GM21390 (cell line): Measurements from ENCODE around the gene ACAT1.
"Not testable (repeated sequence)": the region's sequence is repeated elsewhere in the genome, so short reads cannot be mapped to it uniquely, and the experiment has no call there.

Experiments used
- ATAC-seq: cut with Tn5 transposase; IDR thresholded peaks from one replicate; pipeline ENCODE4 v1.9.1; 2021; ENCODE audit not compliant: unreplicated experiment

ACAT1 gene

GRCh38 chr11:108144615-108145014 lies 23.2 kb downstream of the ACAT1 start:
- ATAC-seq, result no peak

- ATAC-seq, result no peak
Measured at GRCh38 chr11:108147150-108147549, 25.8 kb downstream of the ACAT1 start.

- ATAC-seq, result no peak
Measured at GRCh38 chr11:108148556-108148955, 27.2 kb downstream of the ACAT1 start.

GRCh38 chr11:108154591-108154990 lies 33.2 kb downstream of the ACAT1 start:
- no peak for ATAC-seq

- peak; percentile 98 for ATAC-seq
Measured at GRCh38 chr11:108160970-108161566, 39.7 kb downstream of the ACAT1 start.

- not testable (repeated sequence) for ATAC-seq
Measured at GRCh38 chr11:108162878-108163277, 41.5 kb downstream of the ACAT1 start.

- ATAC-seq, result no peak
Measured at GRCh38 chr11:108167624-108168023, 46.3 kb downstream of the ACAT1 start.

- no peak for ATAC-seq
Measured at GRCh38 chr11:108170184-108170583, 48.8 kb downstream of the ACAT1 start.

- no peak for ATAC-seq
Measured at GRCh38 chr11:108177570-108177969, 56.2 kb downstream of the ACAT1 start.

- no peak for ATAC-seq
Measured at GRCh38 chr11:108193725-108194124, 72.4 kb downstream of the ACAT1 start.

GRCh38 chr11:108196901-108197300 lies 75.5 kb downstream of the ACAT1 start:
- ATAC-seq, result peak; percentile 32
